ENCODE measurements around the gene RAP2B. TPM values are rescaled to one million over a fixed set of nuclear protein-coding genes. Genes with fewer than 3 reads are reported as not detected.

RAP2B gene
- total and polyA plus RNA-seq, 2 of the 13 experiments (the other 11 are each of a cell fraction or from before 2014, with no cell fraction given) = 6.4 to 7.1 TPM

- TF ChIP-seq HDAC6 (IDR thresholded peaks at IDR 0.05; ENCODE audit: low read depth, low read length) (0 out of 2 replicates have a peak, but pooled peaks have one; percentile 61), ZNF44 (CRISPR knock-in tag; IDR thresholded peaks at IDR 0.05) (no peak), ZNF432 (CRISPR knock-in tag; IDR thresholded peaks at IDR 0.05; ENCODE audit: borderline replicate concordance) (no peak), ZNF280D (CRISPR knock-in tag; IDR thresholded peaks at IDR 0.05) (peak; percentile 83), ZNF788 (CRISPR knock-in tag; IDR thresholded peaks at IDR 0.05; ENCODE audit: borderline replicate concordance) (0 out of 2 replicates have a peak, but pooled peaks have one; percentile 47), ZNF768 (CRISPR knock-in tag; IDR thresholded peaks at IDR 0.05) (peak; percentile 10; the same call in 1 of the 2 replicates), CREB1 (IDR thresholded peaks at IDR 0.05) (no peak), CREB1 (CRISPR knock-in tag; IDR thresholded peaks at IDR 0.05) (no peak), AGO2 (optimal IDR thresholded peaks at IDR 0.05; ENCODE audit: low read depth, low read length) (peak; percentile 59), DMTF1 (CRISPR knock-in tag; IDR thresholded peaks at IDR 0.05) (no peak), TBX2 (CRISPR knock-in tag; IDR thresholded peaks at IDR 0.05; ENCODE audit: borderline replicate concordance) (0 out of 2 replicates have a peak, but pooled peaks have one; percentile 24)
Observed at GRCh38 chr3:153162513-153163392, 727 bp downstream of the RAP2B start (continued).
